KBM-7 (cell line): ENCODE data around the gene MBD3L2.

Experiments
- DNase-seq: peaks from one replicate; pipeline ENCODE4 v3.0.0-alpha.2; 2015
- in situ Hi-C: fragments of 300-500 bp; cut with MboI; formaldehyde crosslinking; loops from 2 replicates; pipeline ENCODE4 v1.14.3; 2020; ENCODE audit warnings: low sequenced_read_pairs, low pct_unique_long_range_greater_than_20kb, mixed read lengths

The MBD3L2 gene

DNA sequence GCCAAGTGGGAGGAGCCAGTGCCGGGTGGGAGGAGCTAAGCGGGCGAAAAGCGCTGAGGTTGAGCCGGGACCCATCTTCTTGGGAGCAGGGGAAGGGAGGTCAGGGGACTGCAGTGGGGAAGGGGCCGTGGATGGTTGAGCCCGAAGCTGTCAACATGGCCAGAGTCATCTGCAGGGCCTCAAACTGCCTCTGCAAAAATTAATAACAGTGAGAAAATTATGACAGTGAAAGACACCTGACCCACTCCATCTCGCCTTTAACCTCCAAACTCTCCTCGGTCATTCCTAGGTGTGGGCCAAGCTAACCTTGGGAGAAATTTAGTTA, 50.4 kb downstream of the MBD3L2 start:
- in situ Hi-C loops = no loop called here
- DNase-seq = no peak
